Caco-2 (cell line): Measurements from ENCODE around the gene ATG12. TPM values are rescaled to one million over a fixed set of nuclear protein-coding genes. Genes with fewer than 3 reads are reported as not detected.

Source experiments
- BruUV-seq: library from RNA; stranded (reverse); fragments of 400-500 nt; replicated peaks from 2 replicates; lab custom pipeline; 2021; lab: Mats Ljungman, UMichigan
- CTCF ChIA-PET: fragments of 300-600 bp; sonication (Branson Sonifier 250); formaldehyde crosslinking; loops from one replicate; lab custom pipeline; 2022; ENCODE audit warnings: antibody characterized with exemption; lab: Charles Lee
- POLR2A ChIA-PET: fragments of 300-600 bp; sonication (Branson Sonifier 250); formaldehyde crosslinking; loops from one replicate; lab custom pipeline; 2022; ENCODE audit warnings: antibody characterized with exemption; lab: Charles Lee
- DNase-seq, 2 experiments: peaks; one replicate each; pipeline versions ENCODE4 v3.0.0 to v3.0.0-alpha.2; 2020 to 2022
- H3K27me3 ChIP-seq: replicated peaks from 2 replicates; pipeline ENCODE4 v1.6.0; 2011; ENCODE audit warnings: low read length; ENCODE audit not compliant: control insufficient read depth, insufficient read depth
- H3K36me3 ChIP-seq: 2 replicates; pipeline ENCODE4 v1.5.1; 2011; ENCODE audit warnings: low read length; ENCODE audit not compliant: control insufficient read depth, insufficient read depth
- H3K4me1 ChIP-seq: fragments of 250-450 bp; sonication (Bioruptor Pico); 2 replicates; pipeline ENCODE4 v1.5.1; 2020; ENCODE audit warnings: mild to moderate bottlenecking
- H3K4me3 ChIP-seq: 2 replicates; pipeline ENCODE4 v1.5.1; 2011; ENCODE audit warnings: low read depth, mild to moderate bottlenecking, control low read depth, low read length
- H3K9me3 ChIP-seq: fragments of 250-450 bp; sonication (Bioruptor Pico); 2 replicates; pipeline ENCODE4 v1.5.1; 2020; ENCODE audit warnings: mild to moderate bottlenecking, moderate library complexity
- H3K27ac Mint-ChIP-seq: one replicate; pipeline ENCODE4 v1.8.0; 2022; ENCODE audit warnings: mixed read lengths; ENCODE audit not compliant: unreplicated experiment
- H3K27me3 Mint-ChIP-seq: one replicate; pipeline ENCODE4 v1.8.0; 2022; ENCODE audit warnings: mixed read lengths; ENCODE audit not compliant: insufficient read depth, unreplicated experiment
- H3K36me3 Mint-ChIP-seq: one replicate; pipeline ENCODE4 v1.8.0; 2022; ENCODE audit warnings: mild to moderate bottlenecking, mixed read lengths; ENCODE audit not compliant: insufficient read depth, unreplicated experiment
- H3K4me1 Mint-ChIP-seq: one replicate; pipeline ENCODE4 v1.8.0; 2022; ENCODE audit warnings: low read depth, mixed read lengths; ENCODE audit not compliant: unreplicated experiment
- H3K4me3 Mint-ChIP-seq: one replicate; pipeline ENCODE4 v1.8.0; 2022; ENCODE audit warnings: mild to moderate bottlenecking, moderate library complexity, mixed read lengths; ENCODE audit not compliant: unreplicated experiment
- H3K9me3 Mint-ChIP-seq: one replicate; pipeline ENCODE4 v1.8.0; 2022; ENCODE audit warnings: mixed read lengths; ENCODE audit not compliant: unreplicated experiment
- CTCF ChIP-seq, 2 experiments: fragments of 200-600 bp in 1 of 2; IDR thresholded peaks; 1 replicate in 1 of 2; 2 replicates in 1 of 2; pipeline versions ENCODE4 v1.5.1 to v1.8.0; 2011 to 2022; ENCODE audit warnings: antibody characterized with exemption in 1 of 2, control low read depth in 1 of 2, inconsistent platforms in 1 of 2, low read depth in 1 of 2, low read length in 1 of 2, mild to moderate bottlenecking in 1 of 2, moderate library complexity in 1 of 2; ENCODE audit not compliant: insufficient read depth in 1 of 2, severe bottlenecking in 1 of 2, unreplicated experiment in 1 of 2
- intact Hi-C: fragments of 100-400 bp; cut with micrococcal nuclease; formaldehyde crosslinking; loops from one replicate; pipeline ENCODE4 v1.10.0; 2022; ENCODE audit not compliant: unreplicated experiment
- total RNA-seq: library from RNA; stranded (reverse); gene quantifications from 2 replicates; pipeline ENCODE4 v1.2.3, GENCODE V29; 2022

Gene ATG12
- total RNA-seq, 1 experiment from 2014 or later = 46.8 TPM

- no peak for DNase-seq
- intact Hi-C loops = loop anchor here (2.0 kb wide), 1 partner anchor 19 kb away; no protein-coding TSS in a partner anchor
- peak overlapping the region; percentile 72 for H3K27ac Mint-ChIP-seq
- no peaks in the 10 kb centered on the region for H3K36me3 Mint-ChIP-seq
- BruUV-seq = no TSS peak
- Histone ChIP-seq H3K4me1 (peaks cover 28% of the 10 kb centered on the region), H3K27me3 (no peaks in the 10 kb centered on the region), H3K9me3 (no peaks in the 10 kb centered on the region), H3K36me3 (no peaks in the 10 kb centered on the region), H3K4me3 (no peak overlapping the region)
- peaks cover 15% of the 10 kb centered on the region for H3K4me1 Mint-ChIP-seq
- peaks cover 12% of the 10 kb centered on the region for H3K9me3 Mint-ChIP-seq
- no peak for TF ChIP-seq CTCF (IDR thresholded peaks at IDR 0.05; ENCODE audit: insufficient read depth in 1 of 2, low read depth in 1 of 2, low read length in 1 of 2, severe bottlenecking in 1 of 2, unreplicated experiment in 1 of 2)
- CTCF ChIA-PET = no interaction called here
- H3K27me3 Mint-ChIP-seq = no peaks in the 10 kb centered on the region
- H3K4me3 Mint-ChIP-seq = peak overlapping the region; percentile 23
- POLR2A ChIA-PET = no interaction called here
These were observed 33.7 kb downstream of the ATG12 start for GRCh38 chr5:115807654-115808052.

GRCh38 chr5:115806986-115807653, 34.2 kb downstream of the ATG12 start:
- DNase-seq = peak in 1 of 2 experiments; percentile 34
- no peaks in the 10 kb centered on the region for H3K36me3 Mint-ChIP-seq
- peak overlapping the region; percentile 72 for H3K27ac Mint-ChIP-seq
- Histone ChIP-seq H3K4me3 (no peak overlapping the region), H3K4me1 (peaks cover 28% of the 10 kb centered on the region), H3K27me3 (no peaks in the 10 kb centered on the region), H3K36me3 (no peaks in the 10 kb centered on the region), H3K9me3 (no peaks in the 10 kb centered on the region)
- intact Hi-C loops = loop anchor here (2.0 kb wide), 1 partner anchor 20 kb away; no protein-coding TSS in a partner anchor
- BruUV-seq = no TSS peak
- peaks cover 15% of the 10 kb centered on the region for H3K4me1 Mint-ChIP-seq
- no peak for TF ChIP-seq CTCF (IDR thresholded peaks at IDR 0.05; ENCODE audit: insufficient read depth in 1 of 2, low read depth in 1 of 2, low read length in 1 of 2, severe bottlenecking in 1 of 2, unreplicated experiment in 1 of 2)
- peak overlapping the region; percentile 23 for H3K4me3 Mint-ChIP-seq
- ChIA-PET CTCF (no interaction called here), POLR2A (interaction anchor here (0.8 kb wide), 1 partner anchor 264 kb away, joined by 3 read pairs; no protein-coding TSS in a partner anchor)
- no peaks in the 10 kb centered on the region for H3K27me3 Mint-ChIP-seq
- H3K9me3 Mint-ChIP-seq = peaks cover 12% of the 10 kb centered on the region

GRCh38 chr5:115801984-115802383, 39.4 kb downstream of the ATG12 start:
- DNase-seq = no peak
- intact Hi-C loops = no loop called here
- H3K36me3 ChIP-seq = no peaks in the 10 kb centered on the region
- H3K4me3 Mint-ChIP-seq = no peak overlapping the region
- H3K27me3 ChIP-seq = no peaks in the 10 kb centered on the region
- BruUV-seq = no TSS peak
- H3K36me3 Mint-ChIP-seq = no peaks in the 10 kb centered on the region
- H3K9me3 Mint-ChIP-seq = peaks cover under 1% of the 10 kb centered on the region
- no peak for TF ChIP-seq CTCF (IDR thresholded peaks at IDR 0.05; ENCODE audit: insufficient read depth in 1 of 2, low read depth in 1 of 2, low read length in 1 of 2, severe bottlenecking in 1 of 2, unreplicated experiment in 1 of 2)
- no peaks in the 10 kb centered on the region for H3K9me3 ChIP-seq
- no peak overlapping the region for H3K27ac Mint-ChIP-seq
- ChIA-PET POLR2A (no interaction called here), CTCF (no interaction called here)
- no peaks in the 10 kb centered on the region for H3K27me3 Mint-ChIP-seq
- H3K4me1 Mint-ChIP-seq = peaks cover 8% of the 10 kb centered on the region
- H3K4me1 ChIP-seq = peaks cover 21% of the 10 kb centered on the region
- no peak overlapping the region for H3K4me3 ChIP-seq
